ENCODE measurements around the gene SLC7A1. TPM values are rescaled to one million over a fixed set of nuclear protein-coding genes. Genes with fewer than 3 reads are reported as not detected.

The SLC7A1 gene
- total RNA-seq, 1 experiment from 2014 or later, result 84.5 TPM

DNA sequence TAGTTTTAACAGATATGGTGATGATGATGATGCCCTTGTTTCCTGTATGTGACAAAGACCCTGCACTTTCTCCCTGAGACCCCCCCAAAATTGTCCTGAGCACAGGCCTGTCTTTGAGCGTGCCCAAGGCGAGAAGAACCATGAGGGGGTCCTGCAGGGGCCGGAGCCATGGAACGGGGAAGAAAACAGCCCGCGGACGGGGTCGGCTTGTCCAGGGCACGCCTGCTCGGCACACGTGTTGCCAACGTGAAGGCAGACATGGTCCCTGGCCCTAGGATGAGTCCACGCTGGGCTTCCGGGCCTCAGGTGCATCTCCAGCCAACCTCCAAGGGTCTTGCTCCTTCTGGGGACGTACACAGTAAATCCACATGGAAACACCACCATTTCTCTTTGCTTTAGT, 90.8 kb downstream of the SLC7A1 start:
- H3K4me1 Mint-ChIP-seq, result peaks cover 14% of the 10 kb centered on the region; the same call in 1 of the 2 replicates
- ChIA-PET POLR2A (no interaction called here), CTCF (interaction anchor here (1.5 kb wide), 1 partner anchor 204 kb away, joined by 6 read pairs; no protein-coding TSS in a partner anchor)
- H3K36me3 Mint-ChIP-seq, result no peaks in the 10 kb centered on the region
- H3K9me3 Mint-ChIP-seq, result no peaks in the 10 kb centered on the region
- H3K4me3 Mint-ChIP-seq, result no peak overlapping the region
- H3K27ac Mint-ChIP-seq, result no peak overlapping the region
- peaks cover 4% of the 10 kb centered on the region; the same call in 1 of the 2 replicates for H3K27me3 Mint-ChIP-seq (ENCODE audit: low read depth)
- TF ChIP-seq NFYB (CRISPR knock-in tag; conservative IDR thresholded peaks at IDR 0.05; ENCODE audit: low read depth) (no peak), ATF6 (CRISPR knock-in tag; IDR thresholded peaks at IDR 0.05) (no peak), ZNF263 (CRISPR knock-in tag; IDR thresholded peaks at IDR 0.05; ENCODE audit: low read depth) (no peak), SMAD4 (CRISPR knock-in tag; IDR thresholded peaks at IDR 0.05) (no peak), JUN (CRISPR knock-in tag; IDR thresholded peaks at IDR 0.05) (no peak), SP1 (CRISPR knock-in tag; conservative IDR thresholded peaks at IDR 0.05) (no peak), ZNF416 (CRISPR knock-in tag; IDR thresholded peaks at IDR 0.05) (no peak), IRF1 (CRISPR knock-in tag; IDR thresholded peaks at IDR 0.05) (no peak), ZNF423 (CRISPR knock-in tag; IDR thresholded peaks at IDR 0.05) (no peak)
- TF ChIP-seq, protein P1, sequence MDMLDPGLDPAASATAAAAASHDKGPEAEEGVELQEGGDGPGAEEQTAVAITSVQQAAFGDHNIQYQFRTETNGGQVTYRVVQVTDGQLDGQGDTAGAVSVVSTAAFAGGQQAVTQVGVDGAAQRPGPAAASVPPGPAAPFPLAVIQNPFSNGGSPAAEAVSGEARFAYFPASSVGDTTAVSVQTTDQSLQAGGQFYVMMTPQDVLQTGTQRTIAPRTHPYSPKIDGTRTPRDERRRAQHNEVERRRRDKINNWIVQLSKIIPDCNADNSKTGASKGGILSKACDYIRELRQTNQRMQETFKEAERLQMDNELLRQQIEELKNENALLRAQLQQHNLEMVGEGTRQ (CRISPR knock-in tag; IDR thresholded peaks at IDR 0.05), result no peak
- TF ChIP-seq, protein P2, sequence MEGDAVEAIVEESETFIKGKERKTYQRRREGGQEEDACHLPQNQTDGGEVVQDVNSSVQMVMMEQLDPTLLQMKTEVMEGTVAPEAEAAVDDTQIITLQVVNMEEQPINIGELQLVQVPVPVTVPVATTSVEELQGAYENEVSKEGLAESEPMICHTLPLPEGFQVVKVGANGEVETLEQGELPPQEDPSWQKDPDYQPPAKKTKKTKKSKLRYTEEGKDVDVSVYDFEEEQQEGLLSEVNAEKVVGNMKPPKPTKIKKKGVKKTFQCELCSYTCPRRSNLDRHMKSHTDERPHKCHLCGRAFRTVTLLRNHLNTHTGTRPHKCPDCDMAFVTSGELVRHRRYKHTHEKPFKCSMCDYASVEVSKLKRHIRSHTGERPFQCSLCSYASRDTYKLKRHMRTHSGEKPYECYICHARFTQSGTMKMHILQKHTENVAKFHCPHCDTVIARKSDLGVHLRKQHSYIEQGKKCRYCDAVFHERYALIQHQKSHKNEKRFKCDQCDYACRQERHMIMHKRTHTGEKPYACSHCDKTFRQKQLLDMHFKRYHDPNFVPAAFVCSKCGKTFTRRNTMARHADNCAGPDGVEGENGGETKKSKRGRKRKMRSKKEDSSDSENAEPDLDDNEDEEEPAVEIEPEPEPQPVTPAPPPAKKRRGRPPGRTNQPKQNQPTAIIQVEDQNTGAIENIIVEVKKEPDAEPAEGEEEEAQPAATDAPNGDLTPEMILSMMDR (IDR thresholded peaks at IDR 0.05), result no peak
- DNase-seq (ENCODE audit: low spot score) (no peak), ATAC-seq (no peak)

- TF ChIP-seq ZNF121 (CRISPR knock-in tag; IDR thresholded peaks at IDR 0.05) (no peak), GABPB1 (CRISPR knock-in tag; IDR thresholded peaks at IDR 0.05) (no peak), ZNF263 (CRISPR knock-in tag; IDR thresholded peaks at IDR 0.05; ENCODE audit: low read depth) (peak; percentile 91)
- TF ChIP-seq, protein P3, sequence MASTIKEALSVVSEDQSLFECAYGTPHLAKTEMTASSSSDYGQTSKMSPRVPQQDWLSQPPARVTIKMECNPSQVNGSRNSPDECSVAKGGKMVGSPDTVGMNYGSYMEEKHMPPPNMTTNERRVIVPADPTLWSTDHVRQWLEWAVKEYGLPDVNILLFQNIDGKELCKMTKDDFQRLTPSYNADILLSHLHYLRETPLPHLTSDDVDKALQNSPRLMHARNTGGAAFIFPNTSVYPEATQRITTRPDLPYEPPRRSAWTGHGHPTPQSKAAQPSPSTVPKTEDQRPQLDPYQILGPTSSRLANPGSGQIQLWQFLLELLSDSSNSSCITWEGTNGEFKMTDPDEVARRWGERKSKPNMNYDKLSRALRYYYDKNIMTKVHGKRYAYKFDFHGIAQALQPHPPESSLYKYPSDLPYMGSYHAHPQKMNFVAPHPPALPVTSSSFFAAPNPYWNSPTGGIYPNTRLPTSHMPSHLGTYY (CRISPR knock-in tag; IDR thresholded peaks at IDR 0.05), result no peak
- DNase-seq (ENCODE audit: low spot score), result peak; percentile 70
- peak; percentile 76 for ATAC-seq
- Mint-ChIP-seq H3K27ac (no peak overlapping the region), H3K9me3 (no peaks in the 10 kb centered on the region), H3K27me3 (ENCODE audit: low read depth) (peaks cover 4% of the 10 kb centered on the region; the same call in 1 of the 2 replicates), H3K4me1 (peaks cover 14% of the 10 kb centered on the region; the same call in 1 of the 2 replicates), H3K4me3 (peak overlapping the region; percentile 58), H3K36me3 (no peaks in the 10 kb centered on the region)
- POLR2A ChIA-PET, result no interaction called here
- CTCF ChIA-PET, result interaction anchor here (0.8 to 2.0 kb wide), 11 partner anchors 15 to 683 kb away, joined by 3 to 10 read pairs (median 4); partner anchors contain the start of gene MTUS2
These were observed 92.2 kb downstream of the SLC7A1 start for GRCh38 chr13:29503041-29503837.

Measured in WTC11 (cell line).